GM12878 (cell line): ENCODE measurements around the gene CDH4. TPM values are rescaled to one million over a fixed set of nuclear protein-coding genes. Genes with fewer than 3 reads are reported as not detected.

Experiments
- ATAC-seq: fragments of 200-7000 bp; cut with Tn5 transposase; 3 replicates; pipeline ENCODE4 v1.9.1; 2020; ENCODE audit warnings: mild to moderate bottlenecking, moderate library complexity
- BruUV-seq: library from RNA; stranded (reverse); fragments of 400-500 nt; replicated peaks from 2 replicates; lab custom pipeline; 2021; lab: Mats Ljungman, UMichigan
- CTCF ChIA-PET: fragments of 300-600 bp; sonication (Branson Sonifier 250); formaldehyde crosslinking; extraction: SDS; loops from one replicate; lab custom pipeline; 2021; ENCODE audit warnings: inconsistent platforms; lab: Yijun Ruan, JAX
- POLR2A ChIA-PET: fragments of 350-600 bp; formaldehyde crosslinking; extraction: SDS; loops from one replicate; lab custom pipeline; 2021; ENCODE audit warnings: inconsistent platforms; lab: Charles Lee
- RAD21 ChIA-PET: fragments of 300-600 bp; sonication (Branson Sonifier 250); formaldehyde crosslinking; loops from one replicate; lab custom pipeline; 2023; ENCODE audit warnings: antibody characterized with exemption; ENCODE audit not compliant: unreplicated experiment; lab: Charles Lee
- SMC1A ChIA-PET: fragments of 300-600 bp; sonication (Branson Sonifier 250); formaldehyde crosslinking; loops from one replicate; lab custom pipeline; 2023; ENCODE audit not compliant: unreplicated experiment, uncharacterized antibody; lab: Charles Lee
- DNase-seq: peaks from one replicate; pipeline ENCODE4 v3.0.0-alpha.2; 2011; ENCODE audit warnings: low read depth, low spot score
- FAIRE-seq: peaks from 3 replicates; lab custom pipeline; 2011; peaks lifted over from hg19 to GRCh38; lab: Jason Lieb, UNC
- H2AFZ ChIP-seq: 2 replicates; pipeline ENCODE4 v1.6.0; 2011; ENCODE audit warnings: low read depth, low read length, control low read depth; ENCODE audit not compliant: control insufficient read depth
- H3K27ac ChIP-seq: 2 replicates; pipeline ENCODE4 v1.5.1; 2011; ENCODE audit warnings: control low read depth; ENCODE audit not compliant: control insufficient read depth, insufficient read depth
- H3K27me3 ChIP-seq, 2 experiments: replicated peaks in 1 of 2; 2 replicates each; pipeline versions ENCODE4 v1.6.0 to v1.6.1; 2011; ENCODE audit warnings: low read length in 1 of 2; ENCODE audit not compliant: control insufficient read depth in 2 of 2, insufficient read depth in 2 of 2
- H3K36me3 ChIP-seq, 2 experiments: 2 replicates each; pipeline ENCODE4 v1.5.1; 2011; ENCODE audit warnings: low read length in 1 of 2; ENCODE audit not compliant: control insufficient read depth in 2 of 2, insufficient read depth in 2 of 2
- H3K4me1 ChIP-seq: 2 replicates; pipeline ENCODE4 v1.6.1; 2011; ENCODE audit warnings: mild to moderate bottlenecking, low read length, moderate library complexity, mixed read lengths; ENCODE audit not compliant: control insufficient read depth, insufficient read depth
- H3K4me2 ChIP-seq: 2 replicates; pipeline ENCODE4 v1.6.0; 2011; ENCODE audit warnings: control low read depth; ENCODE audit not compliant: control insufficient read depth, insufficient read depth
- H3K4me3 ChIP-seq: fragments of 200-600 bp; sonication (generic); 2 replicates; pipeline ENCODE4 v1.5.1; 2016
- H3K79me2 ChIP-seq: 2 replicates; pipeline ENCODE4 v1.6.0; 2011; ENCODE audit warnings: low read length; ENCODE audit not compliant: control insufficient read depth, insufficient read depth
- H3K9ac ChIP-seq: 2 replicates; pipeline ENCODE4 v1.8.0; 2011; ENCODE audit warnings: low read length, control low read depth, mixed read lengths; ENCODE audit not compliant: control insufficient read depth, insufficient read depth
- H3K9me3 ChIP-seq: replicated peaks from 3 replicates; pipeline ENCODE4 v1.5.1; 2011; ENCODE audit warnings: mild to moderate bottlenecking, low read length; ENCODE audit not compliant: control insufficient read depth, insufficient read depth
- H4K20me1 ChIP-seq: 2 replicates; pipeline ENCODE4 v1.6.0; 2011; ENCODE audit not compliant: control insufficient read depth, insufficient read depth
- CHD1 ChIP-seq: IDR thresholded peaks from 2 replicates; pipeline ENCODE4 v1.6.1; 2012; ENCODE audit warnings: low read depth, low read length, improper control_type of control experiment
- FOXM1 ChIP-seq: IDR thresholded peaks from 2 replicates; pipeline ENCODE4 v1.6.1; 2012; ENCODE audit warnings: low read depth, mild to moderate bottlenecking, inconsistent platforms, low read length, moderate library complexity
- KDM1A ChIP-seq: fragments of 200-600 bp; sonication (generic); IDR thresholded peaks from 2 replicates; pipeline ENCODE4 v1.6.1; 2016; ENCODE audit warnings: borderline replicate concordance
- NFIC ChIP-seq: IDR thresholded peaks from 2 replicates; pipeline ENCODE4 v1.6.1; 2012; ENCODE audit warnings: low read depth, mild to moderate bottlenecking, inconsistent platforms, low read length, moderate library complexity
- NFYB ChIP-seq: IDR thresholded peaks from 2 replicates; pipeline ENCODE4 v1.6.1; 2011; ENCODE audit warnings: low read depth, mild to moderate bottlenecking, low read length, improper control_type of control experiment, moderate library complexity; ENCODE audit not compliant: insufficient read depth
- NR2C2 ChIP-seq: IDR thresholded peaks from 2 replicates; pipeline ENCODE4 v1.6.1; 2011; ENCODE audit warnings: borderline replicate concordance, low read depth; ENCODE audit not compliant: control insufficient read depth, insufficient read length
- SMARCA5 ChIP-seq: fragments of 450-650 bp; IDR thresholded peaks from 2 replicates; pipeline ENCODE4 v1.6.1; 2017; ENCODE audit warnings: mild to moderate bottlenecking
- USF1 ChIP-seq: IDR thresholded peaks from 2 replicates; pipeline ENCODE4 v1.6.1; 2011; ENCODE audit warnings: borderline replicate concordance, low read depth, mild to moderate bottlenecking, moderate library complexity, mixed read lengths, low read length; ENCODE audit not compliant: insufficient read depth; ENCODE audit errors: extremely low read length
- ZBED1 ChIP-seq: IDR thresholded peaks from 2 replicates; pipeline ENCODE4 v1.6.1; 2016; ENCODE audit warnings: borderline replicate concordance
- WGBS: methylation state at CpG from one replicate; pipeline ENCODE4 v1.1.6; 2016; ENCODE audit warnings: low lambda C conversion rate; ENCODE audit not compliant: insufficient replicate concordance, insufficient coverage; ENCODE audit errors: missing lambda C conversion rate; 5-methylcytosine and 5-hydroxymethylcytosine counted together
- in situ Hi-C: fragments of 300-500 bp; cut with MboI; formaldehyde crosslinking; loops from 9 replicates; pipeline ENCODE4 v1.14.3; 2018; ENCODE audit warnings: mixed read lengths
- intact Hi-C: fragments of 100-400 bp; cut with micrococcal nuclease; formaldehyde crosslinking; loops from one replicate; pipeline ENCODE4 v1.14.2; 2022; ENCODE audit not compliant: unreplicated experiment
- polyA plus RNA-seq, 11 experiments: library from polyadenylated mRNA; depleted of rRNA in 4 of 11; unstranded in 6 of 11; stranded (reverse) in 5 of 11; fragments of >200 nt; fragmentation: Nextera tagmentation in 4 of 11; fragmentation: Illumina TruSeq in 1 of 11; extraction: Ambion mirVana in 4 of 11; extraction: Trizol in 1 of 11; gene quantifications; 1 replicate in 1 of 11; 2 replicates in 10 of 11; pipeline versions ENCODE4 v1.2.1 to v1.2.3, GENCODE V29; 2011 to 2016; ENCODE audit warnings: inconsistent platforms in 2 of 11, missing spikeins in 2 of 11, low read depth in 1 of 11
- total RNA-seq, 4 experiments: library from RNA; depleted of rRNA in 3 of 4; stranded (reverse); fragments of >200 nt in 3 of 4; fragmentation: Illumina TruSeq in 1 of 4; extraction: Trizol in 1 of 4; gene quantifications; 2 replicates each; pipeline versions ENCODE4 v1.2.1 to v1.2.3, GENCODE V29; 2013 to 2021
- TF ChIP-seq, protein P1 (sequence below): fragments of 150-350 bp; IDR thresholded peaks from 2 replicates; pipeline ENCODE4 v1.6.1; 2016; ENCODE audit warnings: low read depth, low read length

Gene CDH4
- total and polyA plus RNA-seq, 10 of the 15 experiments (the other 5 are each of a cell fraction or from before 2014, with no cell fraction given): not detected

GRCh38 chr20:61816606-61817460, 564.8 kb downstream of the CDH4 start:
- FAIRE-seq (no peak), DNase-seq (no peak), ATAC-seq (no peak)
- Histone ChIP-seq H3K36me3 (no peaks in the 10 kb centered on the region), H3K9ac (no peak overlapping the region), H3K79me2 (no peaks in the 10 kb centered on the region), H3K4me1 (no peaks in the 10 kb centered on the region), H2AFZ (no peak overlapping the region), H4K20me1 (no peaks in the 10 kb centered on the region), H3K4me2 (no peak overlapping the region), H3K9me3 (no peaks in the 10 kb centered on the region), H3K27me3 (no peaks in the 10 kb centered on the region; a peak in 1 of 4 replicates), H3K4me3 (no peak overlapping the region), H3K27ac (no peak overlapping the region)
- no peak for TF ChIP-seq KDM1A
- TF ChIP-seq NR2C2: no peak
- no peak for TF ChIP-seq FOXM1
- no peak for TF ChIP-seq NFYB
- no peak for TF ChIP-seq CHD1
- TF ChIP-seq, protein P1, sequence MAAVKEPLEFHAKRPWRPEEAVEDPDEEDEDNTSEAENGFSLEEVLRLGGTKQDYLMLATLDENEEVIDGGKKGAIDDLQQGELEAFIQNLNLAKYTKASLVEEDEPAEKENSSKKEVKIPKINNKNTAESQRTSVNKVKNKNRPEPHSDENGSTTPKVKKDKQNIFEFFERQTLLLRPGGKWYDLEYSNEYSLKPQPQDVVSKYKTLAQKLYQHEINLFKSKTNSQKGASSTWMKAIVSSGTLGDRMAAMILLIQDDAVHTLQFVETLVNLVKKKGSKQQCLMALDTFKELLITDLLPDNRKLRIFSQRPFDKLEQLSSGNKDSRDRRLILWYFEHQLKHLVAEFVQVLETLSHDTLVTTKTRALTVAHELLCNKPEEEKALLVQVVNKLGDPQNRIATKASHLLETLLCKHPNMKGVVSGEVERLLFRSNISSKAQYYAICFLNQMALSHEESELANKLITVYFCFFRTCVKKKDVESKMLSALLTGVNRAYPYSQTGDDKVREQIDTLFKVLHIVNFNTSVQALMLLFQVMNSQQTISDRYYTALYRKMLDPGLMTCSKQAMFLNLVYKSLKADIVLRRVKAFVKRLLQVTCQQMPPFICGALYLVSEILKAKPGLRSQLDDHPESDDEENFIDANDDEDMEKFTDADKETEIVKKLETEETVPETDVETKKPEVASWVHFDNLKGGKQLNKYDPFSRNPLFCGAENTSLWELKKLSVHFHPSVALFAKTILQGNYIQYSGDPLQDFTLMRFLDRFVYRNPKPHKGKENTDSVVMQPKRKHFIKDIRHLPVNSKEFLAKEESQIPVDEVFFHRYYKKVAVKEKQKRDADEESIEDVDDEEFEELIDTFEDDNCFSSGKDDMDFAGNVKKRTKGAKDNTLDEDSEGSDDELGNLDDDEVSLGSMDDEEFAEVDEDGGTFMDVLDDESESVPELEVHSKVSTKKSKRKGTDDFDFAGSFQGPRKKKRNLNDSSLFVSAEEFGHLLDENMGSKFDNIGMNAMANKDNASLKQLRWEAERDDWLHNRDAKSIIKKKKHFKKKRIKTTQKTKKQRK: no peak
- no peak for TF ChIP-seq ZBED1
- no peak for TF ChIP-seq USF1
- TF ChIP-seq SMARCA5: no peak
- no peak for TF ChIP-seq NFIC
- ChIA-PET POLR2A (no interaction called here), SMC1A (no interaction called here), RAD21 (no interaction called here), CTCF (no interaction called here)
- 38% methylated on average over 22 of the region's 25 CpGs for WGBS
- intact Hi-C loops (no loop called here), in situ Hi-C loops (no loop called here)
- no TSS peak for BruUV-seq
